Stimulated activated CD8-positive, alpha-beta memory T cell treated with anti-CD3 and anti-CD28 coated beads, Interleukin-12 subunit alpha, Interleukin-12 subunit beta, amount 100 ng/mL, for 4 hours (primary cell): ENCODE data around the gene PSMD2.

Experiments
- DNase-seq: peaks from one replicate; pipeline ENCODE4 v3.0.0-alpha.2; 2020; ENCODE audit warnings: low read depth

Gene PSMD2

GRCh38 chr3:184357248-184358123 lies 58.4 kb downstream of the PSMD2 start:
- DNase-seq = no peak

GRCh38 chr3:184358124-184358767 lies 59.2 kb downstream of the PSMD2 start:
- DNase-seq = no peak
